ENCODE measurements around the gene NTSR1.

- TF ChIP-seq CTCF (IDR thresholded peaks at IDR 0.05), result no peak
- TF ChIP-seq POLR2A (IDR thresholded peaks at IDR 0.05), result no peak
Observed at GRCh38 chr20:62777528-62777830, 68.8 kb downstream of the NTSR1 start.
